PC-3 (cell line): ENCODE results near the gene ALDH16A1. TPM values are rescaled to one million over a fixed set of nuclear protein-coding genes. Genes with fewer than 3 reads are reported as not detected.

Experiments used
- ATAC-seq: fragments of 200-7000 bp; cut with Tn5 transposase; 2 replicates; pipeline ENCODE4 v1.9.1; 2020; ENCODE audit warnings: mild to moderate bottlenecking, moderate library complexity
- BruUV-seq: library from RNA; stranded (reverse); fragments of 400-500 nt; replicated peaks from 2 replicates; lab custom pipeline; 2021; lab: Mats Ljungman, UMichigan
- CTCF ChIA-PET: fragments of 300-600 bp; sonication (Branson Sonifier 250); formaldehyde crosslinking; loops from one replicate; lab custom pipeline; 2022; ENCODE audit warnings: antibody characterized with exemption; lab: Charles Lee
- POLR2A ChIA-PET: fragments of 300-600 bp; sonication (Branson Sonifier 250); formaldehyde crosslinking; loops from one replicate; lab custom pipeline; 2022; ENCODE audit warnings: antibody characterized with exemption; ENCODE audit not compliant: unreplicated experiment; lab: Charles Lee
- DNase-seq: peaks from one replicate; pipeline ENCODE4 v3.0.0-alpha.2; 2015
- H2AFZ ChIP-seq: fragments of 300-600 bp; sonication (generic); 2 replicates; pipeline ENCODE4 v1.6.0; 2016; ENCODE audit warnings: antibody characterized with exemption, low read length
- H3F3A ChIP-seq: fragments of 300-600 bp; sonication (generic); one replicate; pipeline ENCODE4 v1.6.0; 2017; ENCODE audit warnings: antibody characterized with exemption, low read length, control low read depth, mild to moderate bottlenecking; ENCODE audit not compliant: unreplicated experiment
- H3K27ac ChIP-seq: fragments of 300-600 bp; sonication (generic); 2 replicates; pipeline ENCODE4 v1.5.1; 2016; ENCODE audit warnings: mild to moderate bottlenecking, low read length
- H3K27me3 ChIP-seq: fragments of 300-600 bp; sonication (generic); 2 replicates; pipeline ENCODE4 v1.6.1; 2016; ENCODE audit warnings: low read length, mixed read lengths
- H3K36me3 ChIP-seq: fragments of 300-600 bp; sonication (generic); 2 replicates; pipeline ENCODE4 v1.6.1; 2016; ENCODE audit warnings: low read depth, mixed run types, low read length, mixed read lengths
- H3K4me1 ChIP-seq: fragments of 300-600 bp; sonication (generic); 2 replicates; pipeline ENCODE4 v1.5.1; 2016; ENCODE audit warnings: low read length; ENCODE audit not compliant: insufficient read depth
- H3K4me2 ChIP-seq: fragments of 300-600 bp; sonication (generic); 2 replicates; pipeline ENCODE4 v1.6.0; 2016; ENCODE audit warnings: low read length
- H3K4me3 ChIP-seq: fragments of 300-600 bp; sonication (generic); 2 replicates; pipeline ENCODE4 v1.5.1; 2016; ENCODE audit warnings: mild to moderate bottlenecking, low read length, mixed read lengths
- H3K79me2 ChIP-seq: fragments of 300-600 bp; sonication (generic); 2 replicates; pipeline ENCODE4 v1.6.1; 2017; ENCODE audit warnings: low read length, mixed read lengths
- H3K9ac ChIP-seq: fragments of 300-600 bp; sonication (generic); 2 replicates; pipeline ENCODE4 v1.6.0; 2016; ENCODE audit warnings: mild to moderate bottlenecking, low read length
- H3K9me2 ChIP-seq: fragments of 300-600 bp; sonication (generic); replicated peaks from 2 replicates; pipeline ENCODE4 v1.6.1; 2016; ENCODE audit warnings: mixed run types, low read length, mixed read lengths
- H3K9me3 ChIP-seq: fragments of 300-600 bp; sonication (generic); 2 replicates; pipeline ENCODE4 v1.6.1; 2016; ENCODE audit warnings: low read length, mixed read lengths
- H4K20me1 ChIP-seq: fragments of 300-600 bp; sonication (generic); 2 replicates; pipeline ENCODE4 v1.6.1; 2016; ENCODE audit warnings: low read length, mixed read lengths
- EZH2 ChIP-seq: fragments of 300-600 bp; sonication (generic); IDR thresholded peaks from one replicate; pipeline ENCODE4 v1.6.1; 2017; ENCODE audit warnings: antibody characterized with exemption, mild to moderate bottlenecking, low read length; ENCODE audit not compliant: unreplicated experiment
- EZH2phosphoT487 ChIP-seq: fragments of 300-600 bp; sonication (generic); IDR thresholded peaks from 2 replicates; pipeline ENCODE4 v1.6.1; 2018; ENCODE audit warnings: mild to moderate bottlenecking, antibody characterized with exemption, low read length, borderline replicate concordance
- intact Hi-C: fragments of 100-400 bp; cut with micrococcal nuclease; formaldehyde crosslinking; loops from 2 replicates; pipeline ENCODE4 v1.9.0; 2023
- total RNA-seq: library from RNA; depleted of rRNA; stranded (reverse); fragments of >200 nt; gene quantifications from 2 replicates; pipeline ENCODE4 v1.2.3, GENCODE V29; 2014
- TF ChIP-seq, protein P1 (sequence below): fragments of 300-600 bp; sonication (generic); conservative IDR thresholded peaks from 2 replicates; pipeline ENCODE4 v1.5.1; 2017; ENCODE audit warnings: antibody characterized with exemption, low read depth, mild to moderate bottlenecking, low read length

ALDH16A1 gene
- total RNA-seq, 1 experiment from 2014 or later: not detected

DNA sequence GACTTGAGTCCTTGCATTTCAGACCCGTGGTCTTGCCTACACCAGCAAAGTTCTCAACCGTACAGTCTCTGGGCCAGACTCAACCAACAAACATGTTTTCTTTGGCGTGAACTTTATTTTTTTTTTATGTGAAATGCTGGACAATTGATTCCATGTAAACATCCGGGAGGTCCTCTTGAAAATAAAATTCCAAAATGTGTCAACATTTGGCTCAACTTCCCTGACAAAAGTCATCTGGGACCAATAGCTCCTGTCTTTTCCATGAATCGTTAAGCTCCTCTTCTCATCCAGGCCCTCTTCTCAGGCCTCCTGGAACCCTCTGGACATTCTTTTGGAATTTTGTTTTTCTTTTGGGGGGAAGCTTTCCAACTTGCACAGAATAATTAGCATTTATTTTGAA is 2.7 kb downstream of the ALDH16A1 start:
- Histone ChIP-seq H3K4me3 (no peak overlapping the region), H3K4me2 (no peak overlapping the region), H3K27me3 (no peaks in the 10 kb centered on the region), H3K9me2 (no peaks in the 10 kb centered on the region), H3K9me3 (no peaks in the 10 kb centered on the region), H3F3A (no peaks in the 10 kb centered on the region), H2AFZ (no peak overlapping the region), H3K9ac (no peak overlapping the region), H3K36me3 (no peaks in the 10 kb centered on the region), H3K79me2 (peaks cover 8% of the 10 kb centered on the region), H3K27ac (no peak overlapping the region), H3K4me1 (peaks cover under 1% of the 10 kb centered on the region; the same call in 1 of the 2 replicates), H4K20me1 (no peaks in the 10 kb centered on the region)
- BruUV-seq: no TSS peak
- ChIA-PET POLR2A (no interaction called here), CTCF (no interaction called here)
- ATAC-seq (no peak), DNase-seq (no peak)
- intact Hi-C loops: no loop called here
- TF ChIP-seq, protein P1, sequence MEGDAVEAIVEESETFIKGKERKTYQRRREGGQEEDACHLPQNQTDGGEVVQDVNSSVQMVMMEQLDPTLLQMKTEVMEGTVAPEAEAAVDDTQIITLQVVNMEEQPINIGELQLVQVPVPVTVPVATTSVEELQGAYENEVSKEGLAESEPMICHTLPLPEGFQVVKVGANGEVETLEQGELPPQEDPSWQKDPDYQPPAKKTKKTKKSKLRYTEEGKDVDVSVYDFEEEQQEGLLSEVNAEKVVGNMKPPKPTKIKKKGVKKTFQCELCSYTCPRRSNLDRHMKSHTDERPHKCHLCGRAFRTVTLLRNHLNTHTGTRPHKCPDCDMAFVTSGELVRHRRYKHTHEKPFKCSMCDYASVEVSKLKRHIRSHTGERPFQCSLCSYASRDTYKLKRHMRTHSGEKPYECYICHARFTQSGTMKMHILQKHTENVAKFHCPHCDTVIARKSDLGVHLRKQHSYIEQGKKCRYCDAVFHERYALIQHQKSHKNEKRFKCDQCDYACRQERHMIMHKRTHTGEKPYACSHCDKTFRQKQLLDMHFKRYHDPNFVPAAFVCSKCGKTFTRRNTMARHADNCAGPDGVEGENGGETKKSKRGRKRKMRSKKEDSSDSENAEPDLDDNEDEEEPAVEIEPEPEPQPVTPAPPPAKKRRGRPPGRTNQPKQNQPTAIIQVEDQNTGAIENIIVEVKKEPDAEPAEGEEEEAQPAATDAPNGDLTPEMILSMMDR: no peak
- no peak for TF ChIP-seq EZH2phosphoT487
- TF ChIP-seq EZH2: no peak

DNA sequence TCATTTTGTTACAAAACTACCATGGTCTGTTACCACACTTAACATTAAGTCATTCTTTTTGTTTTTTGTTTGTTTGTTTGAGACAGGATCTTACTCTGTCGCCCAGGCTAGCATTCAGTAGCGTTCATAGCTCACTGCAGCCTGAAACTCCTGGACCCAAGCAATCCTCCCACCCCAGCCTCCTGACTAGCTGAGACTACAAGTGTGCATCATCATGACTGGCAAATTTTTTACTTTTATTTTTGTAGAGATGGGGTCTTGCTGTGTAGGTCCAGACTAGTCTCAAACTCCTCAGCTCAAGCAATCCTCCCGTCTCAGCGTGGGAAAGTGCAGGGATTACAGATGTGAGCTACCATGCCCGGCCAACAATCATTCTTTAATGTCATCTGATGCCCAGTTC is 3.3 kb downstream of the ALDH16A1 start:
- TF ChIP-seq EZH2: no peak
- TF ChIP-seq, protein P1: no peak
- no peak for TF ChIP-seq EZH2phosphoT487
- no peak overlapping the region for H3K9ac ChIP-seq
- H2AFZ ChIP-seq: no peak overlapping the region
- H3K4me2 ChIP-seq: no peak overlapping the region
- H3K4me1 ChIP-seq: no peaks in the 10 kb centered on the region
- no peaks in the 10 kb centered on the region for H3K9me2 ChIP-seq
- ChIA-PET CTCF (no interaction called here), POLR2A (no interaction called here)
- no TSS peak for BruUV-seq
- ATAC-seq (no peak), DNase-seq (no peak)
- no peaks in the 10 kb centered on the region for H3K36me3 ChIP-seq
- no peaks in the 10 kb centered on the region for H3K27me3 ChIP-seq
- no peaks in the 10 kb centered on the region for H4K20me1 ChIP-seq
- intact Hi-C loops: no loop called here
- H3K79me2 ChIP-seq: peaks cover 3% of the 10 kb centered on the region
- H3K27ac ChIP-seq: no peak overlapping the region
- no peaks in the 10 kb centered on the region for H3K9me3 ChIP-seq
- H3F3A ChIP-seq: no peaks in the 10 kb centered on the region
- no peak overlapping the region for H3K4me3 ChIP-seq

DNA sequence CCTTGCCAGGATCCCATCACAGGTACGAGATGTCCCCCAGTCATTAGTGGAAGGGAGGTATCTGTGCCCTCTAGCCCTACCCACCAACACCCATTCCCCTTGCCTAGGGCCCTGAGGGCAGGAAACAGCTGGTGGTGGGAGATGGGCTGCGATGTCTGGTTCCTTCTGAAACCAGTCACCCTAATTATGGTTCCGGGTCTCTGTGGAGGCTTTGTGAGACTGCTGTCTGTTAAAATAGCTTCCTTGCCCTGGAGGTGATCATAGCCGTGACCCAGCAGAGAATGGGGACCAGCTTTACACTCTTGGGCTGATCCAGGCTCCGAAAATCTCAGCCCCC is 5.5 kb downstream of the ALDH16A1 start:
- no TSS peak for BruUV-seq
- Histone ChIP-seq H3K27me3 (no peaks in the 10 kb centered on the region), H3K79me2 (no peaks in the 10 kb centered on the region), H3K9me2 (no peaks in the 10 kb centered on the region), H3K9me3 (no peaks in the 10 kb centered on the region), H4K20me1 (no peaks in the 10 kb centered on the region), H2AFZ (no peak overlapping the region), H3K9ac (no peak overlapping the region), H3K27ac (no peak overlapping the region), H3K36me3 (no peaks in the 10 kb centered on the region), H3K4me2 (no peak overlapping the region), H3F3A (no peaks in the 10 kb centered on the region), H3K4me3 (no peak overlapping the region), H3K4me1 (no peaks in the 10 kb centered on the region)
- ChIA-PET POLR2A (no interaction called here), CTCF (interaction anchor here (0.5 kb wide), 1 partner anchor 13 kb away, joined by 7 read pairs; no protein-coding TSS in a partner anchor)
- TF ChIP-seq EZH2phosphoT487: no peak
- TF ChIP-seq, protein P1: no peak
- TF ChIP-seq EZH2: no peak
- ATAC-seq (no peak), DNase-seq (no peak)
- intact Hi-C loops: no loop called here
